Thyroid gland (tissue), 4 donors: ENCODE data around the gene WWP2. TPM values are rescaled to one million over a fixed set of nuclear protein-coding genes. Genes with fewer than 3 reads are reported as not detected.

Experiments
- DNase-seq, 2 donors: peaks; one replicate each; pipeline ENCODE4 v3.0.0-alpha.2; 2019
- H3K27ac ChIP-seq, 3 donors: fragments of 200-600 bp; sonication (generic); 1 replicate in 2 of 3; 2 replicates in 1 of 3; pipeline ENCODE4 v1.5.1; 2016 to 2019; ENCODE audit warnings: mild to moderate bottlenecking in 1 of 3, moderate library complexity in 1 of 3
- H3K27me3 ChIP-seq: fragments of 200-600 bp; sonication (generic); one replicate; pipeline ENCODE4 v1.5.1; 2019
- H3K36me3 ChIP-seq, 2 donors: fragments of 200-600 bp; sonication (generic); one replicate each; pipeline ENCODE4 v1.5.1; 2016 to 2019
- H3K4me1 ChIP-seq, 2 donors: fragments of 200-600 bp; sonication (generic); one replicate each; pipeline ENCODE4 v1.5.1; 2017 to 2019
- H3K4me3 ChIP-seq, 3 donors: fragments of 200-600 bp; sonication (generic); replicated peaks in 1 of 3; 1 replicate in 2 of 3; 2 replicates in 1 of 3; pipeline ENCODE4 v1.5.1; 2016; ENCODE audit warnings: mild to moderate bottlenecking in 1 of 3
- H3K9me3 ChIP-seq: fragments of 200-600 bp; sonication (generic); one replicate; pipeline ENCODE4 v1.5.1; 2017
- CTCF ChIP-seq, 6 experiments: fragments of 200-600 bp in 3 of 6; fragments of 450-650 bp in 3 of 6; sonication (generic) in 3 of 6; IDR thresholded peaks; one replicate each; pipeline ENCODE4 v1.5.1; 2016 to 2019; ENCODE audit warnings: antibody characterized with exemption in 6 of 6, mild to moderate bottlenecking in 2 of 6, inconsistent platforms in 1 of 6, moderate library complexity in 1 of 6
- POLR2A ChIP-seq, 2 donors: fragments of 450-650 bp; IDR thresholded peaks; one replicate each; pipeline ENCODE4 v1.6.1; 2017; ENCODE audit warnings: antibody characterized with exemption in 2 of 2, mild to moderate bottlenecking in 2 of 2, moderate library complexity in 1 of 2
- WGBS, 2 donors: methylation state at CpG; one replicate each; pipeline ENCODE4 v1.1.5; 2017; 5-methylcytosine and 5-hydroxymethylcytosine counted together
- intact Hi-C: fragments of 100-400 bp; cut with DNase I; formaldehyde crosslinking; loops from one replicate; pipeline ENCODE4 v1.15.1; 2023
- total RNA-seq, 4 donors: library from RNA; depleted of rRNA; stranded (reverse); fragments of >200 nt; gene quantifications; one replicate each; pipeline ENCODE4 v1.2.3, GENCODE V29; 2016

The WWP2 gene
- total RNA-seq, 4 donors from 2014 or later = 35.9 to 72.1 (median 47.7) TPM

- no peaks in the 10 kb centered on the region for H3K27me3 ChIP-seq
- H3K9me3 ChIP-seq = no peaks in the 10 kb centered on the region
- WGBS, 2 donors = 87 to 96% methylated on average over 11 of the region's 11 CpGs
- DNase-seq = no peak
- H3K27ac ChIP-seq = no peak overlapping the region
- H3K4me1 ChIP-seq = peaks cover 18 to 25% of the 10 kb centered on the region in 2 donors
- H3K4me3 ChIP-seq = no peak overlapping the region
- H3K36me3 ChIP-seq = peaks cover 64 to 67% of the 10 kb centered on the region in 2 donors
- intact Hi-C loops = no loop called here
- TF ChIP-seq CTCF (IDR thresholded peaks at IDR 0.05) (no peak), POLR2A (IDR thresholded peaks at IDR 0.05) (no peak)
These were observed 16.9 kb upstream of the WWP2 start for GRCh38 chr16:69745232-69745612.

GRCh38 chr16:69745959-69746358 is 16.2 kb upstream of the WWP2 start:
- intact Hi-C loops = no loop called here
- Histone ChIP-seq H3K4me1 (peaks cover 12 to 19% of the 10 kb centered on the region in 2 donors), H3K36me3 (peaks cover 64 to 72% of the 10 kb centered on the region in 2 donors)

GRCh38 chr16:69747115-69747514 is 15.0 kb upstream of the WWP2 start:
- Histone ChIP-seq H3K27ac (no peak overlapping the region), H3K36me3 (peaks cover 70 to 82% of the 10 kb centered on the region in 2 donors), H3K27me3 (no peaks in the 10 kb centered on the region), H3K4me3 (no peak overlapping the region), H3K9me3 (no peaks in the 10 kb centered on the region), H3K4me1 (peaks cover 5 to 8% of the 10 kb centered on the region in 2 donors)
- WGBS, 2 donors = 93 to 96% methylated on average over 8 of the region's 8 CpGs
- no peak for TF ChIP-seq CTCF (IDR thresholded peaks at IDR 0.05)
- TF ChIP-seq POLR2A (IDR thresholded peaks at IDR 0.05) = no peak
- no peak for DNase-seq
- intact Hi-C loops = no loop called here

More at GRCh38 chr16:69745959-69746358, 16.2 kb upstream of the WWP2 start:
- H3K9me3 ChIP-seq = no peaks in the 10 kb centered on the region
- no peak for TF ChIP-seq CTCF (IDR thresholded peaks at IDR 0.05)
- no peak for TF ChIP-seq POLR2A (IDR thresholded peaks at IDR 0.05)
- H3K27me3 ChIP-seq = no peaks in the 10 kb centered on the region
- WGBS, 2 donors = 86 to 94% methylated on average over 6 to 9 of the region's 10 CpGs
- no peak for DNase-seq
- no peak overlapping the region for H3K4me3 ChIP-seq
- H3K27ac ChIP-seq = no peak overlapping the region

- TF ChIP-seq CTCF (IDR thresholded peaks at IDR 0.05) = no peak
- no peak for TF ChIP-seq POLR2A (IDR thresholded peaks at IDR 0.05)
- no peak overlapping the region for H3K4me3 ChIP-seq
- peaks cover 7 to 13% of the 10 kb centered on the region in 2 donors for H3K4me1 ChIP-seq
- WGBS, 2 donors = 92 to 93% methylated on average over 20 of the region's 20 CpGs
- H3K27me3 ChIP-seq = no peaks in the 10 kb centered on the region
- no peak for DNase-seq
- H3K36me3 ChIP-seq = peaks cover 64 to 73% of the 10 kb centered on the region in 2 donors
- no peak overlapping the region for H3K27ac ChIP-seq
- no peaks in the 10 kb centered on the region for H3K9me3 ChIP-seq
- intact Hi-C loops = no loop called here
These were observed 13.3 kb upstream of the WWP2 start for GRCh38 chr16:69748694-69749345.

GRCh38 chr16:69754143-69754468 is 8.0 kb upstream of the WWP2 start:
- Histone ChIP-seq H3K4me1 (peaks cover 9 to 15% of the 10 kb centered on the region in 2 donors), H3K4me3 (peak overlapping the region; percentile 21 to 75 (median 69)), H3K27ac (peak overlapping the region in 2 of 3 donors; percentile 45 to 50), H3K36me3 (peaks cover 14 to 25% of the 10 kb centered on the region in 2 donors), H3K9me3 (no peaks in the 10 kb centered on the region), H3K27me3 (no peaks in the 10 kb centered on the region)
- intact Hi-C loops = loop anchor here (5.0 kb wide), 1 partner anchor 357 kb away; no protein-coding TSS in a partner anchor
- no peak for DNase-seq
- WGBS, 2 donors = 18 to 21% methylated on average over 4 of the region's 4 CpGs
- TF ChIP-seq POLR2A (IDR thresholded peaks at IDR 0.05) (no peak), CTCF (IDR thresholded peaks at IDR 0.05) (no peak)
